WERI-Rb-1 (cell line): ENCODE measurements around the gene GAPT.
"Not testable (repeated sequence)": the region's sequence is repeated elsewhere in the genome, so short reads cannot be mapped to it uniquely, and the experiment has no call there.

Source experiments
- DNase-seq: peaks from one replicate; pipeline ENCODE4 v3.0.0-alpha.2; 2020
- H3K27ac ChIP-seq: fragments of 250-450 bp; sonication (Bioruptor Pico); 2 replicates; pipeline ENCODE4 v1.5.1; 2020; ENCODE audit warnings: mild to moderate bottlenecking, moderate library complexity
- H3K27me3 ChIP-seq: fragments of 250-450 bp; sonication (Bioruptor Pico); 2 replicates; pipeline ENCODE4 v1.5.1; 2021; ENCODE audit warnings: mild to moderate bottlenecking, low read depth, moderate library complexity; ENCODE audit not compliant: insufficient read depth, severe bottlenecking
- H3K36me3 ChIP-seq: fragments of 250-450 bp; sonication (Bioruptor Pico); 2 replicates; pipeline ENCODE4 v1.5.1; 2020; ENCODE audit warnings: mild to moderate bottlenecking, moderate library complexity
- H3K4me3 ChIP-seq: 2 replicates; pipeline ENCODE4 v1.5.1; 2011; ENCODE audit warnings: low read depth, mild to moderate bottlenecking, control low read depth, low read length
- H3K9me3 ChIP-seq: fragments of 250-450 bp; sonication (Bioruptor Pico); 2 replicates; pipeline ENCODE4 v1.5.1; 2021; ENCODE audit warnings: mild to moderate bottlenecking, moderate library complexity; ENCODE audit not compliant: severe bottlenecking
- CTCF ChIP-seq: IDR thresholded peaks from 2 replicates; pipeline ENCODE4 v1.5.1; 2011; ENCODE audit warnings: low read depth, mild to moderate bottlenecking, control low read depth, inconsistent platforms, low read length

Gene GAPT

DNA sequence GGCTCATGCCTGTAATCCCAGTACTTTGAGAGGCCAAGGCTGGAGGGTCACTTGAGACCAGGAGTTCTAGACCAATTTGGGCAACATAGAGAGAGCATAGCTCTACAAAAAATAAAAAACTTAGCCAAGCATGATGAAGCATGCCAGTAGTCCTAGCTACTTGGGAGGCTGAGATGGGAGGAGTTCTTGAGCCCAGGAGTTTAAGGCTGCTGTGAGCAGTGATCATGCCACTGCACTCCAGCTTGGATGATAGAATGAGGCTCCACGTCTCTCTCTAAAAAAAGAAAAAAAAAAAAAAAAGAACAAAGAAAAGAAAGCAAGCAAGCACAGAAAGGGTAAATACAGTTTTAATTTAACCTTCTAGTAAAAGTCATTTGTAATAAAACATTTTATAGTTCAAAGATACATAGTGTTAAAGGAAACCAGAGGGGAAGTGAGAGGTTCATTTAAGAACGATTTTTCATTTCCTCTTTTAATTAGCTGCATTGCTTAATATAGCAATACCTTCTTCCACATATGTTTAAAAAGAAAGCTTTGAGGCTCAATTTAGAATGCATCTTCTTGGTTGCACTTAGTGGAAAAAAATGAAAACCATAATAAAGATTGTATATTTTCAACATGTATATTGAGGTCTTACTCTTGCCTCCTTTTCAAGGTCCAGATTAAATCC, 14.9 kb downstream of the GAPT start:
- no peak for TF ChIP-seq CTCF
- no peak overlapping the region for H3K27ac ChIP-seq
- H3K27me3 ChIP-seq = no peaks in the 10 kb centered on the region
- H3K36me3 ChIP-seq = no peaks in the 10 kb centered on the region
- H3K9me3 ChIP-seq = no peaks in the 10 kb centered on the region
- H3K4me3 ChIP-seq = no peak overlapping the region
- no peak for DNase-seq

- Histone ChIP-seq H3K27ac (no peak overlapping the region), H3K9me3 (no peaks in the 10 kb centered on the region), H3K4me3 (no peak overlapping the region), H3K27me3 (no peaks in the 10 kb centered on the region), H3K36me3 (no peaks in the 10 kb centered on the region)
- no peak for TF ChIP-seq CTCF
- no peak for DNase-seq
These were observed 16.5 kb downstream of the GAPT start for GRCh38 chr5:58507715-58508114.

- TF ChIP-seq CTCF = no peak
- no peak overlapping the region for H3K27ac ChIP-seq
- DNase-seq = no peak
- H3K9me3 ChIP-seq = no peaks in the 10 kb centered on the region
- no peak overlapping the region for H3K4me3 ChIP-seq
- H3K36me3 ChIP-seq = no peaks in the 10 kb centered on the region
- no peaks in the 10 kb centered on the region for H3K27me3 ChIP-seq
These were observed 26.0 kb downstream of the GAPT start for GRCh38 chr5:58517198-58517597.

- no peak overlapping the region for H3K27ac ChIP-seq
- H3K27me3 ChIP-seq = no peaks in the 10 kb centered on the region
- no peak for DNase-seq
- H3K4me3 ChIP-seq = no peak overlapping the region
- no peaks in the 10 kb centered on the region for H3K36me3 ChIP-seq
- TF ChIP-seq CTCF = no peak
- no peaks in the 10 kb centered on the region for H3K9me3 ChIP-seq
These were observed 32.7 kb downstream of the GAPT start for GRCh38 chr5:58523956-58524355.

- DNase-seq = no peak
- TF ChIP-seq CTCF = no peak
- no peaks in the 10 kb centered on the region for H3K36me3 ChIP-seq
- H3K27me3 ChIP-seq = no peaks in the 10 kb centered on the region
- H3K9me3 ChIP-seq = no peaks in the 10 kb centered on the region
- H3K4me3 ChIP-seq = no peak overlapping the region
- no peak overlapping the region for H3K27ac ChIP-seq
These were observed 33.3 kb downstream of the GAPT start for GRCh38 chr5:58524571-58524970.

DNA sequence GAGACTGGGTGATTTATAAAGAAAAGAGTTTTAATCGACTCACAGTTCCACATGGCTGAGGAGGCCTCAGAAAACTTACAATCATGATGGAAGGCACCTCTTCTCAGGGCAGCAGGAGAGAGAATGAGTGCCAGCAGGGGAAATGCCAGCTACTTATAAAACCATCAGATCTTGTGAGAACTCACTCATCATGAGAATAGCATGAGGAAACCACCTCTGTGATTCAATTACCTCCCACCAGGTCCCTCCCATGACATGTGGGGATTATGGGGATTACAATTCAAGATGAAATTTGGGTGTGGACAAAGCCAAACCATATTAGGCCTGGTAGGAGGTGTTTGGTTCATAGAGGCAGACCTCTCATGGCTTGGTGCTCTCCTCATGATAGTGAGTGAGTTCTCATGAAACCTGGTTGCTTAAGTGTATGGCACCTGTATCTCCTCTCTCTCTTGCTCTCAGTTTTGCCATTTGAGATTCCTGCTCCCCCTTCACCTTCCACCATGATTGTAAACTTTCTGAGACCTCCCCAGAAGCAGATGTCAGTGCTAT, 39.8 kb downstream of the GAPT start:
- no peak overlapping the region for H3K4me3 ChIP-seq
- no peak overlapping the region for H3K27ac ChIP-seq
- no peak for TF ChIP-seq CTCF
- H3K9me3 ChIP-seq = peaks cover 2% of the 10 kb centered on the region
- H3K36me3 ChIP-seq = no peaks in the 10 kb centered on the region
- DNase-seq = no peak
- H3K27me3 ChIP-seq = no peaks in the 10 kb centered on the region

DNA sequence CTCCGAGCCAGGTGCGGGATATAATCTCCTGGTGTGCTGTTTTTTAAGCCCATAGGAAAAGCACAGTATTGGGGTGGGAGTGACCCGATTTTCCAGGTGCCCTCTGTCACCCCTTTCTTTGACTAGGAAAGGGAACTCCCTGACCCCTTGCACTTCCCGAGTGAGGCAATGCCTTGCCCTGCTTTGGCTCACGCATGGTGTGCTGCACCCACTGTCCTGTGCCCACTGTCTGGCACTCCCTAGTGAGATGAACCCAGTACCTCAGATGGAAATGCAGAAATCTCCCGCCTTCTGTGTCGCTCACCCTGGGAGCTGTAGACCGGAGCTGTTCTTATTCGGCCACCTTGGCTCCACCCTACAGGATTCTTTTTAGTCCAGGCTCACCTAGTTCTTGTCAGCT, 50.7 kb downstream of the GAPT start:
- H3K27ac ChIP-seq, DNase-seq, H3K4me3 ChIP-seq, H3K36me3 ChIP-seq, H3K9me3 ChIP-seq, H3K27me3 ChIP-seq: not testable (repeated sequence)
